Bronchial smooth muscle cell (primary cell): Measurements from ENCODE around the gene NEK5. TPM values are rescaled to one million over a fixed set of nuclear protein-coding genes. Genes with fewer than 3 reads are reported as not detected.

Experiments
- total RNA-seq: library from RNA; depleted of rRNA; stranded (reverse); fragments of >200 nt; gene quantifications from 2 replicates; pipeline ENCODE4 v1.2.1, GENCODE V29; 2014

The NEK5 gene
- under 0.01 and 0.09 TPM in 2 replicates for total RNA-seq

GRCh38 chr13:52128714-52129700, at the start of gene NEK5:
Gene NEK5 (minus strand): TSS chr13:52129073. CDS start chr13:52127482, 1,591 bp downstream.

GRCh38 chr13:52159159-52159982, 30.5 kb upstream of the NEK5 start, which contains the start of gene NEK3:
Gene NEK3 (minus strand): TSS chr13:52159597. CDS start chr13:52156191, 3,406 bp downstream.

GRCh38 chr13:52024481-52024880, 104.4 kb downstream of the NEK5 start, which contains the start of gene UTP14C:
Gene UTP14C (plus strand): TSS chr13:52024691. CDS start chr13:52028805, 4,114 bp downstream.

GRCh38 chr13:52011632-52012511, 117.0 kb downstream of the NEK5 start, which contains the start of gene ALG11:
Gene ALG11 (plus strand): TSS chr13:52012398. CDS start chr13:52012419, 21 bp downstream.

GRCh38 chr13:52010890-52011631, 117.8 kb downstream of the NEK5 start, which contains the start of gene ATP7B:
Gene ATP7B (minus strand): TSS chr13:52011450. CDS start chr13:52011337, 113 bp downstream.

Other genes starting within 250 kb of the NEK5 start
- gene ATP7B, start 117.6 kb downstream of the NEK5 start, total RNA-seq: 0.79 and 1.5 TPM in 2 replicates
- 13.4 and 15.8 TPM in 2 replicates for gene ALG11, start 116.7 kb downstream of the NEK5 start, total RNA-seq
- gene UTP14C, start 104.4 kb downstream of the NEK5 start, total RNA-seq: 8.2 and 10.2 TPM in 2 replicates
- gene NEK3, start 30.5 kb upstream of the NEK5 start, total RNA-seq: 9.0 and 9.3 TPM in 2 replicates